Esophagus squamous epithelium (tissue), 5 donors: ENCODE data around the gene PPP1R3E. TPM values are rescaled to one million over a fixed set of nuclear protein-coding genes. Genes with fewer than 3 reads are reported as not detected.

Experiments used
- DNase-seq: peaks from one replicate; lab custom pipeline; 2025; lab: John Stamatoyannopoulos, UW
- H3K27ac ChIP-seq, 4 donors: fragments of 200-600 bp; sonication (generic); one replicate each; pipeline ENCODE4 v1.5.1; 2016 to 2019; ENCODE audit warnings: mild to moderate bottlenecking in 1 of 4
- H3K27me3 ChIP-seq, 4 donors: fragments of 200-600 bp; sonication (generic); 1 replicate in 3 of 4; 2 replicates in 1 of 4; pipeline versions ENCODE4 v1.5.1 to v1.6.0; 2017 to 2021; ENCODE audit warnings: antibody characterized with exemption in 1 of 4
- H3K36me3 ChIP-seq, 3 donors: fragments of 200-600 bp; sonication (generic); one replicate each; pipeline ENCODE4 v1.5.1; 2016 to 2019
- H3K4me1 ChIP-seq, 3 donors: fragments of 200-600 bp; sonication (generic); one replicate each; pipeline ENCODE4 v1.5.1; 2017 to 2019
- H3K4me3 ChIP-seq, 4 donors: fragments of 200-600 bp; sonication (generic); 1 replicate in 3 of 4; 2 replicates in 1 of 4; pipeline ENCODE4 v1.5.1; 2016 to 2019; ENCODE audit warnings: mild to moderate bottlenecking in 2 of 4, moderate library complexity in 1 of 4
- H3K9me3 ChIP-seq, 3 donors: fragments of 200-600 bp; sonication (generic); one replicate each; pipeline ENCODE4 v1.5.1; 2016 to 2019
- CTCF ChIP-seq, 6 experiments: fragments of 450-650 bp in 4 of 6; fragments of 200-600 bp in 2 of 6; sonication (generic) in 2 of 6; IDR thresholded peaks; one replicate each; pipeline ENCODE4 v1.5.1; 2016 to 2019; ENCODE audit warnings: antibody characterized with exemption in 6 of 6, mild to moderate bottlenecking in 4 of 6, moderate library complexity in 4 of 6
- POLR2A ChIP-seq, 4 donors: fragments of 450-650 bp; IDR thresholded peaks; one replicate each; pipeline ENCODE4 v1.6.1; 2017; ENCODE audit warnings: antibody characterized with exemption in 4 of 4, mild to moderate bottlenecking in 4 of 4, moderate library complexity in 3 of 4
- WGBS, 2 donors: methylation state at CpG; one replicate each; pipeline ENCODE4 v1.1.5; 2018; 5-methylcytosine and 5-hydroxymethylcytosine counted together
- intact Hi-C: fragments of 100-400 bp; cut with DNase I; formaldehyde crosslinking; loops from one replicate; pipeline ENCODE4 v1.15.0; 2022
- total RNA-seq, 4 donors: library from RNA; depleted of rRNA; stranded (reverse); fragments of >200 nt; gene quantifications; one replicate each; pipeline ENCODE4 v1.1.0, GENCODE V29; 2016
- donor health status: DM: yes; HTN: yes; CAD: no.

Gene PPP1R3E
- total RNA-seq, 4 donors from 2014 or later, result 1.7 to 7.1 (median 3.4) TPM

- H3K4me3 ChIP-seq, result no peak overlapping the region
- WGBS, 2 donors, result 94 to 100% methylated on average over 5 of the region's 7 CpGs
- no peak for TF ChIP-seq CTCF (IDR thresholded peaks at IDR 0.05)
- no peak overlapping the region for H3K27ac ChIP-seq
- intact Hi-C loops, result loop anchor here (10.0 kb wide), 1 partner anchor 111 kb away; the partner anchor contains the start of gene SLC7A8
- H3K36me3 ChIP-seq, result peaks cover 0 to 14% (median 0%) of the 10 kb centered on the region in 3 donors
- H3K4me1 ChIP-seq, result peaks cover 16 to 58% (median 27%) of the 10 kb centered on the region in 3 donors
- DNase-seq, result no peak
- no peaks in the 10 kb centered on the region for H3K9me3 ChIP-seq
- H3K27me3 ChIP-seq, result peaks cover 0 to 3% (median 0%) of the 10 kb centered on the region in 4 donors
These were observed 6.5 kb downstream of the PPP1R3E start for GRCh38 chr14:23296012-23296777.

- TF ChIP-seq POLR2A (IDR thresholded peaks at IDR 0.05) (no peak), CTCF (IDR thresholded peaks at IDR 0.05) (peak; percentile 59 to 91 (median 72))
- intact Hi-C loops, result loop anchor here (10.0 kb wide), 1 partner anchor 110 kb away; the partner anchor contains the start of gene SLC7A8
- Histone ChIP-seq H3K27ac (no peak overlapping the region), H3K9me3 (no peaks in the 10 kb centered on the region), H3K27me3 (peaks cover 0 to 6% (median 0%) of the 10 kb centered on the region in 4 donors), H3K4me1 (peaks cover 8 to 49% (median 20%) of the 10 kb centered on the region in 3 donors), H3K36me3 (peaks cover 0 to 14% (median 0%) of the 10 kb centered on the region in 3 donors), H3K4me3 (peak overlapping the region in 1 of 4 donors; percentile 33)
- DNase-seq, result no peak
- WGBS, 2 donors, result 28 to 30% methylated on average over 17 to 19 of the region's 24 CpGs
These were observed 7.7 kb downstream of the PPP1R3E start for GRCh38 chr14:23294734-23295561.

- Histone ChIP-seq H3K27ac (peak overlapping the region; percentile 95 to 100 (median 98)), H3K4me3 (peak overlapping the region; percentile 82 to 99 (median 96)), H3K4me1 (peaks cover 13 to 45% (median 15%) of the 10 kb centered on the region in 3 donors), H3K27me3 (peaks cover 0 to 6% (median 0%) of the 10 kb centered on the region in 4 donors), H3K9me3 (no peaks in the 10 kb centered on the region), H3K36me3 (peaks cover 0 to 10% (median 0%) of the 10 kb centered on the region in 3 donors)
- TF ChIP-seq POLR2A (IDR thresholded peaks at IDR 0.05), result no peak
- TF ChIP-seq CTCF (IDR thresholded peaks at IDR 0.05), result no peak
- DNase-seq, result no peak
- intact Hi-C loops, result no loop called here
- 42 to 60% methylated on average over 5 to 6 of the region's 6 CpGs for WGBS, 2 donors
These were observed 15.7 kb downstream of the PPP1R3E start for GRCh38 chr14:23286902-23287479.

- Histone ChIP-seq H3K27me3 (peaks cover 0 to 4% (median 0%) of the 10 kb centered on the region in 4 donors), H3K27ac (peak within 1 kb of the TSS; percentile 95 to 100 (median 98)), H3K4me3 (peak within 1 kb of the TSS; percentile 82 to 99 (median 96)), H3K36me3 (peaks cover 0 to 15% (median 0%) of the 10 kb centered on the region in 3 donors), H3K9me3 (no peaks in the 10 kb centered on the region), H3K4me1 (peaks cover 13 to 45% (median 15%) of the 10 kb centered on the region in 3 donors)
- WGBS, 2 donors, result 2 to 3% methylated on average over 11 to 14 of the region's 53 CpGs
- peak in 4 of 6 experiments; percentile 15 to 36 (median 24) for TF ChIP-seq CTCF (IDR thresholded peaks at IDR 0.05)
- peak in 3 of 4 donors; percentile 11 to 88 (median 39) for TF ChIP-seq POLR2A (IDR thresholded peaks at IDR 0.05)
- peak; percentile 92 for DNase-seq
- intact Hi-C loops, result no loop called here
These were observed 16.4 kb downstream of the PPP1R3E start, which contains the start of gene HOMEZ for GRCh38 chr14:23286020-23286901. Gene HOMEZ, minus strand, starts transcription at chr14:23286132. Its CDS starts 180 bp downstream, at chr14:23285952.
